ENCODE results near the gene CYP4F12.

The CYP4F12 gene

GRCh38 chr19:15732388-15732787, 59.5 kb downstream of the CYP4F12 start:
- TF ChIP-seq CTCF (IDR thresholded peaks at IDR 0.05), result no peak
- DNase-seq (ENCODE audit: low spot score), result no peak
- no peak overlapping the region for H3K4me3 ChIP-seq
- H3K27ac ChIP-seq, result no peak overlapping the region

DNA sequence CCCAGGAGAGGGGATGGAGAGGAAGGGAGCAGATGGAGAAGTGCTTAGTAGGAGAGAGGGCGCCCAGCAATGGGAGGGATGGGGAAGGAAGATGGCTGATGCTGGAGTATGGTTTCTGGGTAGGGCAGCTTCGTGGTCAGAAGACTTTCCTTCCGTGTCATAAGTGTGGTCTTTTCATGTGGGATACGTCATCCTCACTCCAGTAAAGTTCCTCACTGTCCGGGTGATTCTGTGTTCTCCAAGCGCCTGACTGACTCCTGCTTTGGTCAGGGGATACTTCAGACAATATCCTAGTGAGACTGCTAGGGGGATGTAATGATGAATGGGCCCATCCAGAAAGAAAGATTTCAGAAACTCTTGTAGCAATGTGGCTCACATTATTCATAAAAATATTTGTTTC, 61.0 kb downstream of the CYP4F12 start:
- no peak overlapping the region for H3K27ac ChIP-seq
- DNase-seq (ENCODE audit: low spot score), result no peak
- no peak for TF ChIP-seq CTCF (IDR thresholded peaks at IDR 0.05)

GRCh38 chr19:15737722-15738121, 64.8 kb downstream of the CYP4F12 start, which contains the start of gene OR10H3:
TSS of gene OR10H3 (plus strand) at chr19:15737985. CDS start at chr19:15741393, 3,408 bp downstream.
- H3K4me3 ChIP-seq, result no peak within 1 kb of the TSS
- no peak for DNase-seq (ENCODE audit: low spot score)
- H3K27ac ChIP-seq, result no peak within 1 kb of the TSS
- TF ChIP-seq CTCF (IDR thresholded peaks at IDR 0.05), result no peak

More for the DNA sequence above, 61.0 kb downstream of the CYP4F12 start:
- no peak overlapping the region for H3K4me3 ChIP-seq

- TF ChIP-seq CTCF (IDR thresholded peaks at IDR 0.05), result no peak
- no peak for DNase-seq (ENCODE audit: low spot score)
- H3K27ac ChIP-seq, result no peak overlapping the region
- no peak overlapping the region for H3K4me3 ChIP-seq
These were observed 67.9 kb downstream of the CYP4F12 start for GRCh38 chr19:15740785-15741184.

Data from coronary artery (tissue), 2 donors.